Renal cortical epithelial cell (primary cell): ENCODE data around the gene POMGNT2. TPM values are rescaled to one million over a fixed set of nuclear protein-coding genes. Genes with fewer than 3 reads are reported as not detected.

Experiments used
- DNase-seq: peaks from one replicate; pipeline ENCODE4 v3.0.0-alpha.2; 2011; ENCODE audit warnings: low read depth
- total RNA-seq: library from RNA; depleted of rRNA; stranded (reverse); fragments of >200 nt; gene quantifications from 2 replicates; pipeline ENCODE4 v1.2.3, GENCODE V29; 2014

Gene POMGNT2
- total RNA-seq, 1 donor from 2014 or later = 22.4 TPM

- no peak for DNase-seq
These were observed 3.0 kb downstream of the POMGNT2 start for GRCh38 chr3:43102773-43103480.

GRCh38 chr3:43098761-43099160, 7.1 kb downstream of the POMGNT2 start:
- DNase-seq = no peak

GRCh38 chr3:43097400-43098080, 8.3 kb downstream of the POMGNT2 start:
- no peak for DNase-seq

DNA sequence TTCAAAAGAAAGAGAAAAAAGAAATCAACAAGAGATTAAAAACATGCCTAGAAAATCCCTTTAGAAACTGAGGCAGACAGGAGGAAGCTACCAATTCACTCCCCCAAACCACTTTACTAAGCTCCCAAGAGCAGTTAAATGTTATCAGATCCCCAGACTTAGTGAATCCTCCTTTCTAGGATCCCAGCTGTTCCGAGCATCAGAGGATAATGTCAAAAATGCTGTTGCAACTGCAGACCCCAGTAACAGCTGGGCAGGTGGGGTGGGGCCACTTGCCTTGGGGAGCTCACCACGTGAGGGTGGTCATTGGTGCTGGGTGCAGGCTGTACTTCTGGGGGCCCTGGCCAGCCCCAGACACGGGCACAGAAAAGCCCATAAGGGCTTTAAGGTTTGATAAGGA, 9.1 kb downstream of the POMGNT2 start:
- DNase-seq = no peak

DNA sequence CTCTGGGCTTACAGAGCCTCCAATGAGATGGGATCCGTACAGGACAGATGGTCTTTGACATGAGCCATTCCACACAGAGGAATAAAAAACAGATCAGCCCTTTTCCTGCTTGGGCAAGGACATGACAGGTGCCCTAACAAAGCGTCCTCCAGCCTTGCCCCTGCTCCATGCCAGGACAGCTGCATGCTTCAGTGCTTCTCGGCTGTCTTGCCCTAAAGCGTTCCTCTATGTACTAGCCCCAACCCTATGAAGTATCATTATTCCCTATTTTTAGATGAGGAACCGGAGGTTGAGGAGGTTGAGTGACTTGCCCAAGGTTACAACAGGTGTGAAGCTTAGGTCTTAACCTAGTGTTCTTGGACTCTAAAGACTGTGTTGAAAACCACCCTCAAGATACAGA, 10.5 kb downstream of the POMGNT2 start:
- DNase-seq = no peak

- no peak for DNase-seq
These were observed 11.0 kb downstream of the POMGNT2 start for GRCh38 chr3:43094851-43095250.

DNA sequence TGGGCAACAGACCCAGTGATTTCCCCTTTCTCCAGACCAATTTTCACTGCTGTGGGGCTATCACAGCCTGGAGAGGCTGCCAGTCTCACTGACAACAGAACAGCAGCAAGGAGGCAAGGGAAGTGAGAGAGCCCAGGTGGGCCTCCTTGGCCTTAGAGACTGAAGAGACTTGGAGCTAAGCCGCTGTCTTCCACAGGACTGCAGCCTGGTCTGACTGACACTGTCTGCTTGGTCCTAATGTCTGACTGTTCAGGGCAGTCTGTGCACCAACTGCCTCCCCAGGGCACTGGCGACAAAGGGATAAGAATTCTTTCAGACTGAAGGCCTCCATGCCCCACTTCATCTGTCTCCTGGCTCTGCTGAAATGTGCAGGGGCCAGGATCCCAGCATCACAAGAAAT, 11.5 kb downstream of the POMGNT2 start:
- DNase-seq = no peak

DNA sequence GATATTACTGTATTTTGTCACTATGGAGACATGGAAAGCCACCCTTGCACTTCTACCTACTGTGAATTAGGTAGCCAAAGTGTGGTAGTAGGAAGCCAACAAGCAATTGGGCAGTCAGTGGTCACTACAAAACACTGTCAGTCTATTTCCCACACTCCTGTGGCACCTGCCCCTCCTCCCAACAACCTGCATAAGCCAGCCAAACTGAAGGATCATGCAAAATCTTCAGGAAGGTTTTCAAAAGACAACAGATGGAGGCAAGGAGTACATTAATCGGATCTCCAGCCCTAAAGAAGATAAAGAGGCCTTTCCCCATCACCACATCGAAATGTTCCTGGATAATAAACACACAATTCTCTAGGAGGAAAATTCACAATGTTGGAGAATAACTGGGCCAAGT, 11.9 kb downstream of the POMGNT2 start:
- no peak for DNase-seq

- DNase-seq = no peak
These were observed 12.9 kb downstream of the POMGNT2 start for GRCh38 chr3:43093006-43093405.

- no peak for DNase-seq
These were observed 14.4 kb downstream of the POMGNT2 start for GRCh38 chr3:43091481-43091880.

DNA sequence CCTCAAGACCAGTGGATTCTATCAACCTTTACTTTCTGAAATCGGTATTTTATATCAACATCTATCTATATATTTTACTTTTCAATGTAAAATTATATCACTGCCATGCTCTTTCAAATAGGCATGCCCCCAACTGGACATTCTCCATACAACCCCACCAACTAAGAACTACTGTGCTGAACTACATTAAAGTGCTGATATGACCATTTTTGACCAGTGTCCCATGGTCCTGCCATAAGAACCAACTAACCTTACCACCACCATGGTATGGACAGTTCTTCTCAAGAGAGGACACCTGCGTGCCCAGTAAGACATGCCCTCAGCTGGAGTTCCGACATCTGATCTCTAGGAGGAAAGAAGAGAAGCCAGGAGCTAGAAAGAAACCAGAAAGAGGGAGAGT, 15.6 kb downstream of the POMGNT2 start:
- DNase-seq = no peak

GRCh38 chr3:43089081-43089480, 16.8 kb downstream of the POMGNT2 start:
- DNase-seq = no peak

DNA sequence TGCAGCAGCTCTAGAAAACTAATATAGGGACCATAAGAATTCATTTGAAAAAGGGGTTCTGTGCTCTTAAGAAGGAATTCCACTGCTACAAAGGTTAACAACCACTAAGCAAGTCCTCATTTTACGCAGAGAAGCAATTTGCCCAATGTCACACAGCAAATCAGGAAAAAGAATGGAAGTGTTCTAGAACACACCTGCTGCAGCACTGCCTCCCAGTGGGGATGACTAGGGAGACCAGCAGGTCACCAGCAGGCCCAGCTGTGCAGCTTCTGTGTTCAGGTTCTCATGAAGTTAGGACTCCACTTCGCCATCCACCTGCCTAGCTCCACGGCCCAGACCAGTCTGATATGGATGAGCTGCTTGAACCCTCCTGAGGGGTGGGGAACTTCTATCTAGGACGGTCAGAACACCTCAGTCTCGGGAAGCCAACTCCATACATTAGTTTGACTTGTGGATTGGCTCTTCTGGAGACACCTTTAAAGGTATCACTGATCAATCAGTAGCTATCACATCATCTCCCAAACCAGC, 18.6 kb downstream of the POMGNT2 start:
- no peak for DNase-seq

- no peak for DNase-seq
These were observed 19.3 kb downstream of the POMGNT2 start for GRCh38 chr3:43086460-43087165.

GRCh38 chr3:43082457-43082856, 23.4 kb downstream of the POMGNT2 start:
- no peak for DNase-seq

- no peak for DNase-seq
These were observed 24.1 kb downstream of the POMGNT2 start for GRCh38 chr3:43081796-43082195.

- no peak for DNase-seq
These were observed 24.9 kb downstream of the POMGNT2 start for GRCh38 chr3:43080726-43081568.

DNA sequence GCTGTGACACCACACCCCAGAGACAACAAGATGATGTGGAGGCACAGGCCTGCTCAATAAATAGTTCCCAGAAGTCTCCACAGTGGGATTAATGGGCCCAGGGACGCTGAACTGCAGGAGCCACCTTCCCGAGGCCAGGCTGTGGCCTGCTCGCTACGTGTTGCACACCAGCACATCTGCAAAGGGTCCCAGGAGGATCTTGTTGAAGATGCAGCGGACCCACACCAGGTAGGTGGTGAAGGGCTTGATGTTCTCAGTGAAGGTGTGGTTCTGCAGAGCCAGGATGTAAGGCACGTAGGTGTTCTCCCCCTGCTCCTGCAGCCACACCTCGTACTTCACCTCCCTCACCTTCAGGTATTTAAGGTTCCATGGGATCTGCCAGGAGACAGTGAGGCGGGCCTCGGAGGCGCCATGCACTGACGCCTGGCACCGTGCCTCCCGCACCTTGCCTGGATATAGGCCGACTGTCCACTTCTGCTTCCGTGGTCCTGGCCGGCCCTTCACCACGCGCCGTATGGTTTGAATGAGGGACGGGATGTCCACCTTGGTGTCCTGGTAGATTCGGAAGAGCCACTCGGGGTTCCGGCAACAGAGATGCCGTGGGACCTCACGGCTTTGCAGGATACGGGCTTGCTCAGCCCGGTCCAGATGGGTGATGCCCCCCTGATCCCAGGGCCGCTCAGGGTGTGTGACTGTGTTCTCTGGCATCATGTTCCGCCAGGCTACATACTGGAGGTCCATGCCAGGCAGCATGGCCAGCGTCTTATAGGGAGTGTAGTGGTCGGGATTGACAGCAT, 26.1 kb downstream of the POMGNT2 start:
- no peak for DNase-seq

- no peak for DNase-seq
These were observed 28.2 kb downstream of the POMGNT2 start for GRCh38 chr3:43077707-43078106.

- no peak for DNase-seq
These were observed 28.6 kb downstream of the POMGNT2 start for GRCh38 chr3:43077261-43077660.

GRCh38 chr3:43076857-43077256, 29.0 kb downstream of the POMGNT2 start:
- peak; percentile 2 for DNase-seq
